Measurements from ENCODE around the gene HIF3A. TPM values are rescaled to one million over a fixed set of nuclear protein-coding genes. Genes with fewer than 3 reads are reported as not detected.
"Not testable (repeated sequence)": the region's sequence is repeated elsewhere in the genome, so short reads cannot be mapped to it uniquely, and the experiment has no call there.

Gene HIF3A
- total and polyA plus RNA-seq, 2 donors (not counting 3 experiments of a cell fraction or from before 2014, with no cell fraction given), result 8.1 to 8.5 TPM

- H3K4me3 ChIP-seq (replicated peaks in 1 of 3; ENCODE audit: insufficient read depth in 1 of 3, low read depth in 1 of 3, low read length in 3 of 3), result no peak overlapping the region
- no TSS peak for BruUV-seq (replicated peaks)
- dilution Hi-C loops (cut with MboI; ENCODE audit: extremely low pct_ligation_motif_present, low sequenced_read_pairs), result no loop called here
- H3K9me1 ChIP-seq (replicated peaks; ENCODE audit: control insufficient read depth, extremely low read depth, insufficient read depth, low read length), result no peaks in the 10 kb centered on the region
- POLR2A ChIA-PET, result no interaction called here
- H3K4me2 ChIP-seq (ENCODE audit: insufficient read depth, low read length), result no peak overlapping the region
- no peak overlapping the region for H3K9ac ChIP-seq (replicated peaks; ENCODE audit: extremely low read depth, insufficient read depth, low read length)
- no peaks in the 10 kb centered on the region for H3K79me2 ChIP-seq (ENCODE audit: control insufficient read depth, insufficient read depth, low read length)
- H3K27ac ChIP-seq (ENCODE audit: insufficient read depth, low read depth, low read length), result no peak overlapping the region
- CTCF ChIA-PET, result interaction anchor here (1.8 kb wide), 1 partner anchor 31 kb away, joined by 7 read pairs; no protein-coding TSS in a partner anchor
- H4K20me1 ChIP-seq (replicated peaks; ENCODE audit: control insufficient read depth, extremely low read depth, insufficient read depth, low read length), result no peaks in the 10 kb centered on the region
- H3K9me3 ChIP-seq (replicated peaks; ENCODE audit: control insufficient read depth, insufficient read depth, low read length), result no peaks in the 10 kb centered on the region
- intact Hi-C loops (cut with micrococcal nuclease), result no loop called here
- no peaks in the 10 kb centered on the region for H3K4me1 ChIP-seq (ENCODE audit: control insufficient read depth, extremely low read depth, insufficient read depth, low read length)
- TF ChIP-seq EZH2 (IDR thresholded peaks at IDR 0.05; ENCODE audit: borderline replicate concordance, low read depth, low read length, severe bottlenecking), result no peak
- TF ChIP-seq JUN (IDR thresholded peaks at IDR 0.05; ENCODE audit: borderline replicate concordance, insufficient read depth, insufficient read length, low read depth), result no peak
- no peak for TF ChIP-seq MYC (IDR thresholded peaks at IDR 0.05; ENCODE audit: low read depth, low read length)
- TF ChIP-seq, protein P1, sequence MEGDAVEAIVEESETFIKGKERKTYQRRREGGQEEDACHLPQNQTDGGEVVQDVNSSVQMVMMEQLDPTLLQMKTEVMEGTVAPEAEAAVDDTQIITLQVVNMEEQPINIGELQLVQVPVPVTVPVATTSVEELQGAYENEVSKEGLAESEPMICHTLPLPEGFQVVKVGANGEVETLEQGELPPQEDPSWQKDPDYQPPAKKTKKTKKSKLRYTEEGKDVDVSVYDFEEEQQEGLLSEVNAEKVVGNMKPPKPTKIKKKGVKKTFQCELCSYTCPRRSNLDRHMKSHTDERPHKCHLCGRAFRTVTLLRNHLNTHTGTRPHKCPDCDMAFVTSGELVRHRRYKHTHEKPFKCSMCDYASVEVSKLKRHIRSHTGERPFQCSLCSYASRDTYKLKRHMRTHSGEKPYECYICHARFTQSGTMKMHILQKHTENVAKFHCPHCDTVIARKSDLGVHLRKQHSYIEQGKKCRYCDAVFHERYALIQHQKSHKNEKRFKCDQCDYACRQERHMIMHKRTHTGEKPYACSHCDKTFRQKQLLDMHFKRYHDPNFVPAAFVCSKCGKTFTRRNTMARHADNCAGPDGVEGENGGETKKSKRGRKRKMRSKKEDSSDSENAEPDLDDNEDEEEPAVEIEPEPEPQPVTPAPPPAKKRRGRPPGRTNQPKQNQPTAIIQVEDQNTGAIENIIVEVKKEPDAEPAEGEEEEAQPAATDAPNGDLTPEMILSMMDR (IDR thresholded peaks at IDR 0.05; ENCODE audit: extremely low read depth in 1 of 2, insufficient read depth in 1 of 2, low read depth in 1 of 2, low read length in 2 of 2), result no peak
- TF ChIP-seq, protein P2, sequence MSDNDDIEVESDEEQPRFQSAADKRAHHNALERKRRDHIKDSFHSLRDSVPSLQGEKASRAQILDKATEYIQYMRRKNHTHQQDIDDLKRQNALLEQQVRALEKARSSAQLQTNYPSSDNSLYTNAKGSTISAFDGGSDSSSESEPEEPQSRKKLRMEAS (IDR thresholded peaks at IDR 0.05; ENCODE audit: insufficient read depth, insufficient read length), result no peak
- no peak overlapping the region for H2AFZ ChIP-seq (ENCODE audit: low read depth, low read length)
- no peak for FAIRE-seq
- no peak for DNase-seq (ENCODE audit: low read depth, low spot score)
- no peaks in the 10 kb centered on the region for H3K27me3 ChIP-seq (ENCODE audit: control insufficient read depth in 2 of 2, insufficient read depth in 2 of 2, low read length in 2 of 2)
- H3K36me3 ChIP-seq (ENCODE audit: control insufficient read depth in 2 of 2, extremely low read depth in 1 of 2, insufficient read depth in 2 of 2, low read length in 2 of 2), result peaks cover 0 to 3% of the 10 kb centered on the region in 2 experiments
Measured at GRCh38 chr19:46311444-46311843, 14.6 kb downstream of the HIF3A start.

- peak; percentile 38 for FAIRE-seq
- DNase-seq (ENCODE audit: low read depth, low spot score); H3K4me2 ChIP-seq (ENCODE audit: insufficient read depth, low read length); H3K79me2 ChIP-seq (ENCODE audit: control insufficient read depth, insufficient read depth, low read length); intact Hi-C loops (cut with micrococcal nuclease); H3K27me3 ChIP-seq (ENCODE audit: control insufficient read depth in 2 of 2, insufficient read depth in 2 of 2, low read length in 2 of 2); H3K36me3 ChIP-seq (ENCODE audit: control insufficient read depth in 2 of 2, extremely low read depth in 1 of 2, insufficient read depth in 2 of 2, low read length in 2 of 2); H3K4me3 ChIP-seq (replicated peaks in 1 of 3; ENCODE audit: insufficient read depth in 1 of 3, low read depth in 1 of 3, low read length in 3 of 3); H2AFZ ChIP-seq (ENCODE audit: low read depth, low read length); H3K27ac ChIP-seq (ENCODE audit: insufficient read depth, low read depth, low read length); H3K4me1 ChIP-seq (ENCODE audit: control insufficient read depth, extremely low read depth, insufficient read depth, low read length); H3K9me3 ChIP-seq (replicated peaks; ENCODE audit: control insufficient read depth, insufficient read depth, low read length); dilution Hi-C loops (cut with MboI; ENCODE audit: extremely low pct_ligation_motif_present, low sequenced_read_pairs); H4K20me1 ChIP-seq (replicated peaks; ENCODE audit: control insufficient read depth, extremely low read depth, insufficient read depth, low read length); BruUV-seq (replicated peaks); H3K9me1 ChIP-seq (replicated peaks; ENCODE audit: control insufficient read depth, extremely low read depth, insufficient read depth, low read length); H3K9ac ChIP-seq (replicated peaks; ENCODE audit: extremely low read depth, insufficient read depth, low read length): not testable (repeated sequence)
- ChIA-PET POLR2A (interaction anchor here (0.7 kb wide), 1 partner anchor 20 kb away, joined by 5 read pairs; no protein-coding TSS in a partner anchor), CTCF (interaction anchor here (0.6 to 1.5 kb wide), 3 partner anchors 29 to 164 kb away, joined by 3 to 5 read pairs (median 3); no protein-coding TSS in a partner anchor)
Measured at GRCh38 chr19:46313540-46314469, 17.0 kb downstream of the HIF3A start.
